ENCODE results near the gene NEMF.
"Not testable (repeated sequence)": the region's sequence is repeated elsewhere in the genome, so short reads cannot be mapped to it uniquely, and the experiment has no call there.

Gene NEMF

DNA sequence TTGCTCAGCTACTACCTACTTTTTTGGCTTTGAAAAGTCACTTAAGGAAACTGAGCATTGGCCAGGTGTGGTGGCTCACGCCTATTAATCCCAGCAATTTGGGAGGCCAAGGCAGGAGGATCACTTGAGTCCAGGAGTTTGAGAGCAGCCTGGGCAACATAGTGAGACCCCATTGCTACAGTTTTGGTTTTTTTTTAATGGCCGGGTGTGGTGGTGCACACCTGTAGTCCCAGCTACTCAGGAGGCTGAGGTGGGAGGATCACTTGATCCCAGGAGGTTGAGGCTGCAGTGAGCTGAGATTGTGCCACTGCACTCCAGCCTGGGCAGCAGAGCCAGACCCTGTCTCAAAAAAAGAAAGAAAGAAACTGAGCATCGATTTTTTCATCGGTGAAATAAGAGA lies 116.9 kb downstream of the NEMF start:
- not testable (repeated sequence) for DNase-seq

DNA sequence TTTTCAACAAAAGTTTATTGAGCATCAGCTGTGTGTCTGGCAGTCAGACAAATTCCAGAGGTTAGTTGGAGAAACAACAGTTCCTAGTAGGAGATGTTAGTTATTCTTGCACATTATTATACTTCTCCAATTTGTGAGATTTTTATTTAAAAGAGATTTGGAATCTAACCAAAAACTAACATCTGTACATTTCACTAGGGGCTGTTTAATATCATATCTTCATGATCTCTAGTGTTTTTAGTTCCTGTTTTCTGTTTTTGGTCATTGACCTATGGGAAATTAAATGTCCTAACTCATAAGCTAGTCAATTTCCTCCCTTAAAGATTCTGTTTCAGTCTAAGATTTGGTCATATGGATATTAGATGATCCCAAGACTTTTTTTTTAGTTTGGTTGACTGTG lies 118.8 kb downstream of the NEMF start:
- no peak for DNase-seq

DNA sequence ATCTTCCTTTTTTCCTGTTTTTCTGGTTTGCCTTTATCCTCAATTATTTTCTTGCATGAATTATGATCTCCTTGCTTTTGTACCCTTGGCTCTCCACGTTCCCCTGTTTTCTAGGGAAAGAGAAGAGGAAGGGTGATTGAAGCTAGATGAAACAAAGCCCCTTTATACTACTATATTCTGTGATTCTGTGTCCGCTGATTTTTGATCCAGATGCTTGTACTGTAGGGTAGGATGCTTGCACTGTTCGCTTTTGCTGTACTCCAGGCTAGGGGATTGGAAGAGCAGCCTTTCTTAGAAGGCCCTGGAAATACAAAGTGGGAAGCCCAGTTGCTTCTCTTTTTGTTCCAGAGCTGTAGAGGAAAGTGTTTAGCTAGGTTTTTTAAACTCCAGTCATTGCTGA lies 119.7 kb downstream of the NEMF start:
- no peak for DNase-seq
